Measurements from ENCODE around the gene SLC27A5. TPM values are rescaled to one million over a fixed set of nuclear protein-coding genes. Genes with fewer than 3 reads are reported as not detected.

The SLC27A5 gene
- total RNA-seq, 1 donor from 2014 or later, result 14.8 TPM

GRCh38 chr19:58557221-58558065, 45.7 kb upstream of the SLC27A5 start:
- no peak for DNase-seq (ENCODE audit: low read depth)
- H3K4me3 ChIP-seq (ENCODE audit: low read depth, low read length), result peak overlapping the region; percentile 75
- TF ChIP-seq CTCF (conservative IDR thresholded peaks at IDR 0.05; ENCODE audit: low read depth, low read length), result no peak

- peak overlapping the region; percentile 75 for H3K4me3 ChIP-seq (ENCODE audit: low read depth, low read length)
- no peak for TF ChIP-seq CTCF (conservative IDR thresholded peaks at IDR 0.05; ENCODE audit: low read depth, low read length)
- DNase-seq (ENCODE audit: low read depth), result no peak
Observed at GRCh38 chr19:58556622-58557220, 44.9 kb upstream of the SLC27A5 start.

GRCh38 chr19:58555920-58556621, 44.3 kb upstream of the SLC27A5 start:
- TF ChIP-seq CTCF (conservative IDR thresholded peaks at IDR 0.05; ENCODE audit: low read depth, low read length), result no peak
- H3K4me3 ChIP-seq (ENCODE audit: low read depth, low read length), result peak overlapping the region; percentile 2
- DNase-seq (ENCODE audit: low read depth), result no peak

- H3K4me3 ChIP-seq (ENCODE audit: low read depth, low read length), result peak overlapping the region; percentile 94
- TF ChIP-seq CTCF (conservative IDR thresholded peaks at IDR 0.05; ENCODE audit: low read depth, low read length), result no peak
- DNase-seq (ENCODE audit: low read depth), result no peak
Observed at GRCh38 chr19:58555369-58555885, 43.6 kb upstream of the SLC27A5 start.

GRCh38 chr19:58554494-58555368, 42.9 kb upstream of the SLC27A5 start, which contains the start of gene CHMP2A:
Gene CHMP2A, minus strand, starts transcription at chr19:58555105. Its CDS starts 893 bp downstream, at chr19:58554212.
- DNase-seq (ENCODE audit: low read depth), result no peak
- no peak for TF ChIP-seq CTCF (conservative IDR thresholded peaks at IDR 0.05; ENCODE audit: low read depth, low read length)
- peak within 1 kb of the TSS; percentile 94 for H3K4me3 ChIP-seq (ENCODE audit: low read depth, low read length)
